HG03135 (cell line): ENCODE data around the gene TBL1X.

Experiments
- ATAC-seq: cut with Tn5 transposase; IDR thresholded peaks from one replicate; pipeline ENCODE4 v1.9.1; 2021; ENCODE audit warnings: mild to moderate bottlenecking, moderate library complexity; ENCODE audit not compliant: unreplicated experiment

TBL1X gene

GRCh38 chrX:9690046-9690445 lies 225.2 kb downstream of the TBL1X start:
- no peak for ATAC-seq

DNA sequence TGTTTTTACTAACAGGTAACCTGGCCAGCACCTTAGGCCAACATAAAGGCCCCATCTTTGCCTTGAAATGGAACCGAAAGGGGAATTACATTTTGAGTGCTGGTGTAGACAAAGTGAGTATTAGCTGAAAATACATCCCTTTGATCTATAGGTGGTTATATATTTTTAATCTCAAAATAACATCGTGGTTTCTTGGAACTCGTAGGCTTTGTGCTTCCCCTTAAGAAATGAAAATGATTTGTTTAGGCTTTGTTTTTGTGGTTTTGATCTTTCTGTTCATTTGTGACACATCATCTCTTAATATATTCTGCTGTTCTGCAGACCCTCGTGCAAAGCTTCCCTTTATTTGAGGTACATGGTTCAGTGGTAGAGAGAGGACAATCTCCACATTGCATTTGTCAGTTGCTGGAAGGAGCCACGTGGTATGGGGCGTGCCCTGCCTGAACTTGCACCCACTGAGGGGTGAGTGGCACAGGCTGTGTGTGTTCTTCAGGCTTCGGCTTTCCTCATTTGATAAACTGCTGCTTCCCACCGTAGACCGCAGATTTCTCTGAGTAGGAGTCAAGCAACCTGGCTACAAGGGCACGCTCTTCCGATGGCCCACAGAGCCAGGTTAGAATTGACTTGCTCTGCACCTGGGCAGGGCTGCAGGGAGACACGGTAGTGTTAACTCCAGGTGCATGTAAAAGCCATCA lies 228.6 kb downstream of the TBL1X start:
- ATAC-seq, result no peak

- ATAC-seq, result no peak
These were observed 233.7 kb downstream of the TBL1X start for GRCh38 chrX:9698576-9698975.

- ATAC-seq, result no peak
These were observed 235.7 kb downstream of the TBL1X start for GRCh38 chrX:9700555-9700954.

DNA sequence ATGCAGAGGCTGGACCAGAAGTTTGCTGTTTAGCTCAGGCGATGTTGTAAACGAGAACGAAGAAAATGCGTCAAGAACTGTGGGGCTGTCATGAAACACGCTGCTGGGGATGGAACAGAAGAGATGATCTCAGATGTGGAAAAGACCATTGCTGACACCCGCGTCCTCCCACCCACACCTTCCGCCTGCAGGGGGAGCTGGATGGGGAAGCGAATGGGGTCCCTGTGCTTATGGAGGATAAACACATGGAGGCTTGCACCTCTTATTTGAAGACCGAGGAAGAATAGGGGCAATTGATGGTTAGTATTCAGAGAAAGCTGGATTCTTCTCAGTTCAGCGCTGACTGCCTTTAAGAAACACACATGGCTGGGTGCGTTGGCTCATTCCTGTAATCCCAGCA lies 236.9 kb downstream of the TBL1X start:
- ATAC-seq, result no peak

- ATAC-seq, result no peak
These were observed 238.5 kb downstream of the TBL1X start for GRCh38 chrX:9703406-9703805.

DNA sequence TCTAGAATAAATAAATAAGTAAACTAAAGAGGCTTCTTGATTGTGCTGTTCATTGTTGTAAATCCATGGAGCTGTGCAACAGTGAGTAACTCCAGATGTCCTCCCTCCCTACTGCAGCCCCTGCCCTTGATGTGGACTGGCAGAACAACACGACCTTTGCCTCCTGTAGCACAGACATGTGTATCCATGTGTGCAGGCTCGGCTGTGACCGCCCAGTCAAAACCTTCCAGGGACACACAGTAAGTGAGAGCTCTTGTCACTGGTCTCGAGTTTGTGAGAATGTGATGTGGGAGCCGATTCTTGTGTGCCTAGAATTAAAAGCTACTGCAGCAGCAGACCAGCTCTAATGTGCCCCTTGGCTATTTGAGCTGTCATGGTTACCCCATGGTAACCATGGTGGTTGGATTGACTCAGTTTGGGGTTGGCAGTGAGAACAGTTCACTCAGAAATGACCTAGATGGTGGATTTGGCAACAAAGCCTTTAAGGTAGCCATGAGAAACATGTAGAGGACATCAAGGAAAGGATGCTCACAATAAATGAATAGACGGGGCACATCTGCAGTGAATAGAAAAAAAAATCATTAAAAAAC lies 240.1 kb downstream of the TBL1X start:
- no peak for ATAC-seq

DNA sequence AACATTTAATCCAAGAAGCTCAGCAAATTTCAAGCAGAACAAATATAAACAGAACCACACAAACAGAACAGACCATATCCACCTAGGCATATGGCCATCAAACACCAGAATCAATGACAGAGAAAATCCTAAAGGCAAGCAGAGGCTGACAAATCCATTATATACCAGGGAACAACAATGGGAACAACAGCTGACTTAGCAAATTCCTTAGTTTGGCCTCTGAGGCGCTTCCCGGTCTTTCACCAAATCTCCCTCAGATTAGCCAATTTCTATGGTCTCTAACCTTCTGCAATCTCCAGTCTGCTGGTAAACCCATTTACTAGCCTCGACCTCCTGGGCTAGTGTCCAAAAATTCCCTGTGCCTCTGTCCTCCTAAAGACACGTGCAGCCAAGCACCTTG lies 241.6 kb downstream of the TBL1X start:
- no peak for ATAC-seq

DNA sequence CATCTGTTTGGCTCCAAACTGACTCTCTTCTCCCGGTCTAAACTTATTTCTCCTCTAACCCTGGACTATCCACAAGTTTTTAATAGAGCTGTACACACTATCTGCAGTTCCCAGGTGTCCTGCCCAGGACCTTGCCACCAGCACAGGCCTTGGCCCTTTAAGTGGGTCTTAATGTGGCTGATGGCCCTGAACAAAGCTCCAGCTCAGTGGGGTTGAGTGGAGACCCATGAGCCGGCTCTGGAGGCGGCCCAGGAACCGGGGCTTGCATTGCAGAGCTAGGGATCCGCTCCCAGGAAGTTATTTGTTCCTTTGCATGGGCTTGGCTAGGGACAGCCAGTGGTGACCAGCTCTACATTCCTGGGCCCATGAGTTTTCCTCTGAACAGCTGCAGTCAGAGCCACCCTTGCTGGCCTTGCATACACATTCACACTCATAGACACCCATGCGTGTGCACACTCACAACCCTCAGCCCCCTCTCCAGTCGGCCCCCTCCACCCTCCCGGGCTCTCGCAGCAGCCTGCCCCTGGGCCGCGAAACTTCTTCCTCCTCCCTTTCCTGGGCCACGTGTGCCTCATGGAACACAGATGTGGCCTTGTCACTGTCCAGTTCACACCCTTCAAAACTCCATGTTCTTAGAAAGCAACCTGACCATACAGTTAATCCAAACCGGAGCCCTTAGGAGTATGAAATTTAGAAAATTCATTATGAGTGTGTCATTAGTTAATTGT lies 242.6 kb downstream of the TBL1X start:
- ATAC-seq, result no peak

DNA sequence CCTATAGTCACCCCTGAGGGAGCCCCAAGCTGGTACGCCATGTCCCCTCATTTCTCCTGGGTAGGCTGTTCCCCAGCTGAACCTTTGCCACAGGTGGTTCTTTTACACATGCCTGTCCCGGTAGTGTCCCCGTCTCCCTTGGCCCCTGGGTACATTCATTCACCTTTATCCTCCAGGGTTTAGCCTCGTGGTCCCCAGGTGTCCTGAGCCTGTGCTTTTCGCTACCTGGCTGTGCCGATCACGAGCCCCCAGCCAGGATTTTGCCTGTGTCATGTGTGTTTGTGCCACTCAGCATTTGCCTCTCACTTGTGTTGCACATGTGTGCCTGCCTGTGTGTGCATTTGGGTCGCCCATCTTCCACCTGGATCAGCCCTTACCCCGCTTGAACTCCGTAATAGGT lies 243.2 kb downstream of the TBL1X start:
- no peak for ATAC-seq

- peak; percentile 57 for ATAC-seq
These were observed 244.2 kb downstream of the TBL1X start for GRCh38 chrX:9708923-9709553.

- no peak for ATAC-seq
These were observed 245.5 kb downstream of the TBL1X start for GRCh38 chrX:9710332-9710731.

DNA sequence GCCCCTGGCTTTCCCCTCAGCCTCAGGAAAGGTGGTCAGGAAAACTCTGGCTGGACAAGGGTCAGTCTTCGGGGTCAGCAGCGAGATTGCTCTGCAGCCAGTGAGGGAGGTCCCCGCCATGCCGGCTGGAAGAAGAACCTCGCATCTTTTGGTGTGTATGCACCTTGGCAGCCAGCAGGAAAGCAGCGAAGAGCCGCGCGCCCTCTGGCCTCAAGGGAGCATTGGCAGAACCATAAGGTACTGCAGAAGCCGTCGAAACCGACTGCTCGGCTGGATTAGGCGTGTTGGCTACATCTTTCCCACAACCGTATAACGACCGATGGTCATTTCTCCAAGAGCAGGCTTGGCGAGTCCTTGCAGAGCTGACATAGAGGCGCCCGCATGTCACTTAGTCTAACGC lies 252.5 kb downstream of the TBL1X start:
- ATAC-seq, result no peak

- no peak for ATAC-seq
These were observed 259.9 kb downstream of the TBL1X start for GRCh38 chrX:9724711-9725110.

DNA sequence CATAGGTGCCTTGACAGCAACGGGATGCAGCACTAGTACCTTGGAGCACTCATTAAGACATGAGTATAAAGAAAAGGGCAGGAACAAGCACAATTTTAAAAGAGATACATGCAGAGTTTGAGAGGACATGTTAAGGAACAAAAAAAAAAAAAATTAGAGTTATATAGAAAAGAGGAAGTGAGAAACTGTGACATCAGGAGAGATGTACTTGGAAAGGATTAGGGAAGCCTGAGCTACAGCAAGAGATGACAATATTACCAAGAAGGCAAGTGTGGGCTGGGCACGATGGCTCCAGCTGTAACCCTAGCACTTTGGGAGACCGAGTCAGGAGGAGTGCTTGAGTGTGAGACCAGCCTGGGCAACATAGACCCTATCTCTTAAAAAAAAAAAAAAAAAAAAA lies 263.4 kb downstream of the TBL1X start:
- no peak for ATAC-seq

- ATAC-seq, result no peak
These were observed 264.5 kb downstream of the TBL1X start for GRCh38 chrX:9729171-9729885.

- ATAC-seq, result no peak
These were observed 265.2 kb downstream of the TBL1X start for GRCh38 chrX:9730078-9730477.

- no peak for ATAC-seq
These were observed 265.9 kb downstream of the TBL1X start for GRCh38 chrX:9730752-9731151.

- no peak for ATAC-seq
These were observed 272.5 kb downstream of the TBL1X start for GRCh38 chrX:9737363-9737762.

- no peak for ATAC-seq
These were observed 273.3 kb downstream of the TBL1X start for GRCh38 chrX:9738151-9738550.

DNA sequence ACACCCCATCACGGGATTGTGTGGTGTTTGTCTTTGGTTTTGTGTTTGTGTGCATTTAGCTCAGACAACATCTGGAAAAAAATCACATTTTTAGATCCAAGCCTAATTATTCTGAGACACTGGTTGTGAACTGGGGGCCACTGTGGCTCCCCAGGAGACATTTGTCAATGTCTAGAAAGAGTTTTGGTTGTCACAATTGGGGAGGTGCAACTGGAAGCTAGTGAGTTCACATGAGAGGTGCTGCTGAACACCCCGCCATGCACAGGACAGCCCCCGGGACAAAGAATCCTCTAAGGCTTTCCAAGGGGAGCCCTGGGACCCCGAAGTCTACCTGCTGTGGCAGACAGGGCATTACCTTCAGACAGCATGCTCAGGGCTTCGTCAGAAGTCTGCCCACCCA lies 274.3 kb downstream of the TBL1X start:
- ATAC-seq, result no peak
